Liver (tissue), 9 donors: ENCODE data around the gene MRPL32. TPM values are rescaled to one million over a fixed set of nuclear protein-coding genes. Genes with fewer than 3 reads are reported as not detected.

Experiments
- DNase-seq: peaks from one replicate; pipeline ENCODE4 v3.0.0-alpha.2; 2017; ENCODE audit warnings: low spot score
- H3K27ac ChIP-seq, 2 donors: one replicate each; pipeline ENCODE4 v1.7.0; 2013; ENCODE audit warnings: inconsistent platforms in 2 of 2, low read length in 2 of 2, control low read depth in 1 of 2, low read depth in 1 of 2, mild to moderate bottlenecking in 1 of 2
- H3K27me3 ChIP-seq, 4 donors: one replicate each; pipeline versions ENCODE4 v1.6.1 to v1.7.0; 2013; ENCODE audit warnings: low read length in 3 of 4, inconsistent platforms in 1 of 4, mild to moderate bottlenecking in 1 of 4, moderate library complexity in 1 of 4; ENCODE audit not compliant: control insufficient read depth in 4 of 4, insufficient read depth in 4 of 4
- H3K36me3 ChIP-seq, 4 donors: one replicate each; pipeline versions ENCODE4 v1.6.1 to v1.7.0; 2013; ENCODE audit warnings: low read length in 3 of 4, mild to moderate bottlenecking in 3 of 4, low read depth in 1 of 4, moderate library complexity in 1 of 4; ENCODE audit not compliant: control insufficient read depth in 4 of 4, insufficient read depth in 3 of 4
- H3K4me1 ChIP-seq, 4 donors: one replicate each; pipeline versions ENCODE4 v1.6.1 to v1.7.0; 2013; ENCODE audit warnings: low read length in 3 of 4, mild to moderate bottlenecking in 3 of 4, moderate library complexity in 1 of 4; ENCODE audit not compliant: control insufficient read depth in 4 of 4, insufficient read depth in 4 of 4
- H3K4me3 ChIP-seq, 3 donors: one replicate each; pipeline versions ENCODE4 v1.6.1 to v1.7.0; 2013; ENCODE audit warnings: low read length in 3 of 3, control low read depth in 1 of 3, low read depth in 1 of 3, mild to moderate bottlenecking in 1 of 3
- H3K9ac ChIP-seq, 2 donors: one replicate each; pipeline ENCODE4 v1.7.0; 2013; ENCODE audit warnings: low read length in 2 of 2, mild to moderate bottlenecking in 2 of 2, moderate library complexity in 2 of 2, control low read depth in 1 of 2, low read depth in 1 of 2
- H3K9me3 ChIP-seq, 4 donors: one replicate each; pipeline versions ENCODE4 v1.6.1 to v1.7.0; 2013; ENCODE audit warnings: low read length in 3 of 4; ENCODE audit not compliant: control insufficient read depth in 4 of 4
- ATF3 ChIP-seq: IDR thresholded peaks from 2 replicates; pipeline ENCODE4 v1.6.1; 2016; ENCODE audit warnings: antibody characterized with exemption
- CTCF ChIP-seq: fragments of 150-350 bp; IDR thresholded peaks from 2 replicates; pipeline ENCODE4 v1.5.1; 2017; ENCODE audit warnings: improper control_type of control experiment, low read depth, low read length; ENCODE audit not compliant: missing input control
- FOXA1 ChIP-seq: IDR thresholded peaks from 2 replicates; pipeline ENCODE4 v1.6.1; 2016; ENCODE audit warnings: antibody characterized with exemption
- FOXA2 ChIP-seq: IDR thresholded peaks from 2 replicates; pipeline ENCODE4 v1.6.1; 2016; ENCODE audit warnings: antibody characterized with exemption
- GABPA ChIP-seq, 2 donors: IDR thresholded peaks in 1 of 2; conservative IDR thresholded peaks in 1 of 2; 2 replicates each; pipeline ENCODE4 v1.6.1; 2016; ENCODE audit warnings: antibody characterized with exemption in 2 of 2, mild to moderate bottlenecking in 1 of 2, moderate library complexity in 1 of 2
- HNF4A ChIP-seq, 2 donors: conservative IDR thresholded peaks; 2 replicates each; pipeline ENCODE4 v1.6.1; 2016; ENCODE audit warnings: antibody characterized with exemption in 2 of 2, mild to moderate bottlenecking in 2 of 2
- HNF4G ChIP-seq: IDR thresholded peaks from 2 replicates; pipeline ENCODE4 v1.6.1; 2016; ENCODE audit warnings: antibody characterized with exemption
- JUND ChIP-seq, 2 donors: IDR thresholded peaks; 2 replicates each; pipeline ENCODE4 v1.6.1; 2016; ENCODE audit warnings: antibody characterized with exemption in 2 of 2
- MAX ChIP-seq: IDR thresholded peaks from 2 replicates; pipeline ENCODE4 v1.6.1; 2016; ENCODE audit warnings: antibody characterized with exemption
- NR2F2 ChIP-seq: IDR thresholded peaks from 2 replicates; pipeline ENCODE4 v1.6.1; 2016; ENCODE audit warnings: antibody characterized with exemption
- RAD21 ChIP-seq, 2 donors: IDR thresholded peaks; 2 replicates each; pipeline ENCODE4 v1.6.1; 2016; ENCODE audit warnings: antibody characterized with exemption in 2 of 2, mild to moderate bottlenecking in 2 of 2
- RXRA ChIP-seq, 2 donors: IDR thresholded peaks; 2 replicates each; pipeline ENCODE4 v1.6.1; 2017 to 2018; ENCODE audit warnings: antibody characterized with exemption in 2 of 2, mild to moderate bottlenecking in 1 of 2
- SP1 ChIP-seq: IDR thresholded peaks from 2 replicates; pipeline ENCODE4 v1.6.1; 2018; ENCODE audit warnings: antibody characterized with exemption, mild to moderate bottlenecking
- YY1 ChIP-seq: IDR thresholded peaks from 2 replicates; pipeline ENCODE4 v1.6.1; 2016; ENCODE audit warnings: antibody characterized with exemption, mild to moderate bottlenecking
- ZBTB33 ChIP-seq: IDR thresholded peaks from 2 replicates; pipeline ENCODE4 v1.6.1; 2016; ENCODE audit warnings: antibody characterized with exemption
- WGBS: extraction: QIAGEN DNeasy Blood & Tissue Kit; methylation state at CpG from one replicate; pipeline ENCODE4 v1.1.7; 2013; 5-methylcytosine and 5-hydroxymethylcytosine counted together
- polyA plus RNA-seq, 2 donors: library from polyadenylated mRNA; stranded (reverse) in 1 of 2; unstranded in 1 of 2; fragments of 200-250 nt in 1 of 2; fragments of >200 nt in 1 of 2; fragmentation: Nextera tagmentation in 1 of 2; extraction: Ambion mirVana in 1 of 2; gene quantifications; one replicate each; pipeline versions ENCODE4 v1.2.1 to v1.2.3, GENCODE V29; 2013 to 2015
- total RNA-seq, 2 donors: library from RNA; depleted of rRNA; stranded (reverse); fragments of >200 nt; gene quantifications; one replicate each; pipeline ENCODE4 v1.2.3, GENCODE V29; 2014
- donor health status: healthy.
- donor health status: healthy.
- donor health status: healthy.
- donor health status: healthy.
- donor health status: healthy.

Gene MRPL32
- total and polyA plus RNA-seq, 4 donors: 23.6 to 94.7 (median 47.9) TPM

- 90% methylated on average over 3 of the region's 3 CpGs for WGBS
- Histone ChIP-seq H3K9ac (no peak overlapping the region), H3K4me3 (no peak overlapping the region), H3K27ac (no peak overlapping the region), H3K4me1 (no peaks in the 10 kb centered on the region), H3K9me3 (no peaks in the 10 kb centered on the region), H3K36me3 (no peaks in the 10 kb centered on the region), H3K27me3 (peaks cover 0 to 4% (median 0%) of the 10 kb centered on the region in 4 donors)
- no peak for DNase-seq
- TF ChIP-seq GABPA (IDR thresholded peaks at IDR 0.05 in 1 of 2, conservative IDR thresholded peaks at IDR 0.05 in 1 of 2) (no peak), RXRA (IDR thresholded peaks at IDR 0.05) (no peak), FOXA2 (no peak), SP1 (no peak), ZBTB33 (no peak), JUND (IDR thresholded peaks at IDR 0.05) (no peak), HNF4A (conservative IDR thresholded peaks at IDR 0.05) (no peak), CTCF (no peak), YY1 (no peak), RAD21 (IDR thresholded peaks at IDR 0.05) (no peak)
Observed at GRCh38 chr7:42976371-42976770, 44.2 kb downstream of the MRPL32 start.

- peaks cover 0 to 4% (median 0%) of the 10 kb centered on the region in 4 donors for H3K27me3 ChIP-seq
- no peak for DNase-seq
- no peak overlapping the region for H3K9ac ChIP-seq
- no peaks in the 10 kb centered on the region for H3K4me1 ChIP-seq
- H3K4me3 ChIP-seq: no peak overlapping the region
- H3K9me3 ChIP-seq: no peaks in the 10 kb centered on the region
- H3K27ac ChIP-seq: no peak overlapping the region
- TF ChIP-seq NR2F2: peak; percentile 41
- TF ChIP-seq YY1: no peak
- H3K36me3 ChIP-seq: no peaks in the 10 kb centered on the region
Observed at GRCh38 chr7:42978496-42978895, 46.3 kb downstream of the MRPL32 start.

GRCh38 chr7:42980084-42980483 is 47.9 kb downstream of the MRPL32 start:
- no peak for DNase-seq
- Histone ChIP-seq H3K27ac (no peak overlapping the region), H3K9me3 (peaks cover 0 to 7% (median 0%) of the 10 kb centered on the region in 4 donors), H3K36me3 (no peaks in the 10 kb centered on the region), H3K4me3 (no peak overlapping the region), H3K9ac (no peak overlapping the region), H3K27me3 (peaks cover 0 to 4% (median 0%) of the 10 kb centered on the region in 4 donors), H3K4me1 (no peaks in the 10 kb centered on the region)
- no peak for TF ChIP-seq HNF4G
- no peak for TF ChIP-seq YY1
- TF ChIP-seq MAX: no peak
- TF ChIP-seq HNF4A (conservative IDR thresholded peaks at IDR 0.05): no peak
- TF ChIP-seq RXRA (IDR thresholded peaks at IDR 0.05): no peak
- no peak for TF ChIP-seq ATF3
- no peak for TF ChIP-seq FOXA1
- TF ChIP-seq CTCF: no peak
- no peak for TF ChIP-seq SP1
- TF ChIP-seq RAD21 (IDR thresholded peaks at IDR 0.05): no peak
- WGBS: 71% methylated on average over 2 of the region's 2 CpGs
